HL-60 (cell line): ENCODE results near the gene FTO.

Source experiments
- DNase-seq, 2 experiments: peaks; one replicate each; pipeline ENCODE4 v3.0.0-alpha.2; 2010 to 2020; ENCODE audit warnings: low read depth in 1 of 2, low spot score in 1 of 2
- H3K27ac ChIP-seq: fragments of 250-450 bp; sonication (Bioruptor Pico); replicated peaks from 2 replicates; pipeline ENCODE4 v1.5.1; 2020; ENCODE audit warnings: mild to moderate bottlenecking, moderate library complexity
- H3K27me3 ChIP-seq: fragments of 250-450 bp; sonication (Bioruptor Pico); 2 replicates; pipeline ENCODE4 v1.5.1; 2021; ENCODE audit warnings: mild to moderate bottlenecking, moderate library complexity; ENCODE audit not compliant: insufficient read depth, poor library complexity, severe bottlenecking
- H3K4me3 ChIP-seq: replicated peaks from 2 replicates; pipeline ENCODE4 v1.5.1; 2011; ENCODE audit warnings: mild to moderate bottlenecking, control low read depth, low read length; ENCODE audit not compliant: insufficient read depth
- CTCF ChIP-seq: IDR thresholded peaks from one replicate; pipeline ENCODE4 v1.5.1; 2011; ENCODE audit warnings: low read length, control low read depth, inconsistent platforms; ENCODE audit not compliant: insufficient read depth
- GABPA ChIP-seq: IDR thresholded peaks from 2 replicates; pipeline ENCODE4 v1.6.1; 2012; ENCODE audit warnings: low read depth
- POLR2AphosphoS5 ChIP-seq: IDR thresholded peaks from 2 replicates; pipeline ENCODE4 v1.6.1; 2012; ENCODE audit warnings: low read depth
- REST ChIP-seq: IDR thresholded peaks from 2 replicates; pipeline ENCODE4 v1.6.1; 2012; ENCODE audit warnings: low read depth; ENCODE audit not compliant: insufficient replicate concordance
- SPI1 ChIP-seq: IDR thresholded peaks from 2 replicates; pipeline ENCODE4 v1.6.1; 2012; ENCODE audit warnings: low read depth, mild to moderate bottlenecking, borderline replicate concordance

FTO gene

GRCh38 chr16:54055864-54056263, 351.9 kb downstream of the FTO start:
- no peak overlapping the region for H3K4me3 ChIP-seq
- TF ChIP-seq GABPA (no peak), REST (no peak), CTCF (no peak), POLR2AphosphoS5 (no peak), SPI1 (no peak)
- DNase-seq: no peak
- H3K27me3 ChIP-seq: no peaks in the 10 kb centered on the region
- H3K27ac ChIP-seq: no peak overlapping the region; the same call in 1 of the 2 replicates

- H3K4me3 ChIP-seq: no peak overlapping the region
- TF ChIP-seq GABPA: no peak
- no peak for TF ChIP-seq REST
- no peak for TF ChIP-seq POLR2AphosphoS5
- no peak for TF ChIP-seq CTCF
- no peak for TF ChIP-seq SPI1
- no peaks in the 10 kb centered on the region for H3K27me3 ChIP-seq
- H3K27ac ChIP-seq: no peak overlapping the region
- DNase-seq: no peak
These were observed 353.0 kb downstream of the FTO start for GRCh38 chr16:54056921-54057320.

GRCh38 chr16:54059319-54059718, 355.4 kb downstream of the FTO start:
- TF ChIP-seq SPI1 (no peak), CTCF (no peak), POLR2AphosphoS5 (no peak), REST (no peak), GABPA (no peak)
- H3K27ac ChIP-seq: no peak overlapping the region
- no peak for DNase-seq
- H3K4me3 ChIP-seq: no peak overlapping the region
- no peaks in the 10 kb centered on the region for H3K27me3 ChIP-seq
